ENCODE measurements around the gene ROGDI. TPM values are rescaled to one million over a fixed set of nuclear protein-coding genes. Genes with fewer than 3 reads are reported as not detected.
"Not testable (repeated sequence)": the region's sequence is repeated elsewhere in the genome, so short reads cannot be mapped to it uniquely, and the experiment has no call there.

ROGDI gene
- total RNA-seq, 1 donor from 2014 or later, result 21.3 TPM

- no peak for ATAC-seq
Observed at GRCh38 chr16:4790261-4790660, 12.2 kb downstream of the ROGDI start.

GRCh38 chr16:4788910-4789309 is 13.5 kb downstream of the ROGDI start:
- no peak for ATAC-seq

- ATAC-seq, result no peak
Observed at GRCh38 chr16:4788489-4788889, 13.9 kb downstream of the ROGDI start.

- ATAC-seq, result peak; percentile 15
Observed at GRCh38 chr16:4787627-4788482, 14.6 kb downstream of the ROGDI start, which contains the start of gene SEPTIN12. SEPTIN12 (minus strand) TSS chr16:4788345; CDS start chr16:4787645, 700 bp downstream.

GRCh38 chr16:4787068-4787467 is 15.4 kb downstream of the ROGDI start:
- ATAC-seq, result peak; percentile 24

- peak; percentile 6 for ATAC-seq
Observed at GRCh38 chr16:4785758-4786433, 16.5 kb downstream of the ROGDI start.

GRCh38 chr16:4784444-4784987 is 17.9 kb downstream of the ROGDI start:
- ATAC-seq, result not testable (repeated sequence)

GRCh38 chr16:4783951-4784336 is 18.5 kb downstream of the ROGDI start:
- ATAC-seq, result no peak

- no peak for ATAC-seq
Observed at GRCh38 chr16:4783251-4783950, 19.0 kb downstream of the ROGDI start.

GRCh38 chr16:4780235-4780634 is 22.2 kb downstream of the ROGDI start:
- peak; percentile 41 for ATAC-seq

GRCh38 chr16:4778050-4778392 is 24.4 kb downstream of the ROGDI start:
- ATAC-seq, result no peak

GRCh38 chr16:4777339-4778049 is 24.9 kb downstream of the ROGDI start:
- no peak for ATAC-seq

- no peak for ATAC-seq
Observed at GRCh38 chr16:4776141-4776705, 26.2 kb downstream of the ROGDI start.

GRCh38 chr16:4775005-4775404 is 27.4 kb downstream of the ROGDI start:
- no peak for ATAC-seq

GRCh38 chr16:4772351-4772750 is 30.1 kb downstream of the ROGDI start:
- no peak for ATAC-seq

- ATAC-seq, result no peak
Observed at GRCh38 chr16:4771646-4772045, 30.8 kb downstream of the ROGDI start.

GRCh38 chr16:4769306-4769638 is 33.2 kb downstream of the ROGDI start:
- no peak for ATAC-seq

GRCh38 chr16:4768549-4769305 is 33.7 kb downstream of the ROGDI start:
- peak; percentile 84 for ATAC-seq

- ATAC-seq, result peak; percentile 30
Observed at GRCh38 chr16:4767872-4768548, 34.4 kb downstream of the ROGDI start.

GRCh38 chr16:4766875-4767628 is 35.4 kb downstream of the ROGDI start, which contains the start of gene ZNF500:
ZNF500 (minus strand) TSS chr16:4767162; CDS start chr16:4765978, 1,184 bp downstream.
- peak; percentile 94 for ATAC-seq
